GM12892 (cell line): ENCODE results near the gene KIF16B.

Experiments
- DNase-seq: peaks from one replicate; pipeline ENCODE4 v3.0.0; 2011; ENCODE audit not compliant: insufficient read length
- FAIRE-seq: peaks from 2 replicates; lab custom pipeline; 2011; peaks lifted over from hg19 to GRCh38; lab: Jason Lieb, UNC
- POLR2A ChIP-seq: IDR thresholded peaks from 2 replicates; pipeline ENCODE4 v1.6.1; 2011; ENCODE audit warnings: low read depth, low read length, control low read depth
- POLR2AphosphoS5 ChIP-seq: IDR thresholded peaks from 2 replicates; pipeline ENCODE4 v1.6.1; 2011; ENCODE audit warnings: low read depth, low read length, control low read depth
- TAF1 ChIP-seq: IDR thresholded peaks from 2 replicates; pipeline ENCODE4 v1.6.1; 2011; ENCODE audit warnings: low read depth, mild to moderate bottlenecking, control low read depth, low read length, borderline replicate concordance

The KIF16B gene

GRCh38 chr20:16368645-16369292 is 204.5 kb downstream of the KIF16B start:
- TF ChIP-seq POLR2AphosphoS5 (no peak), POLR2A (no peak), TAF1 (no peak)
- DNase-seq (no peak), FAIRE-seq (no peak)

DNA sequence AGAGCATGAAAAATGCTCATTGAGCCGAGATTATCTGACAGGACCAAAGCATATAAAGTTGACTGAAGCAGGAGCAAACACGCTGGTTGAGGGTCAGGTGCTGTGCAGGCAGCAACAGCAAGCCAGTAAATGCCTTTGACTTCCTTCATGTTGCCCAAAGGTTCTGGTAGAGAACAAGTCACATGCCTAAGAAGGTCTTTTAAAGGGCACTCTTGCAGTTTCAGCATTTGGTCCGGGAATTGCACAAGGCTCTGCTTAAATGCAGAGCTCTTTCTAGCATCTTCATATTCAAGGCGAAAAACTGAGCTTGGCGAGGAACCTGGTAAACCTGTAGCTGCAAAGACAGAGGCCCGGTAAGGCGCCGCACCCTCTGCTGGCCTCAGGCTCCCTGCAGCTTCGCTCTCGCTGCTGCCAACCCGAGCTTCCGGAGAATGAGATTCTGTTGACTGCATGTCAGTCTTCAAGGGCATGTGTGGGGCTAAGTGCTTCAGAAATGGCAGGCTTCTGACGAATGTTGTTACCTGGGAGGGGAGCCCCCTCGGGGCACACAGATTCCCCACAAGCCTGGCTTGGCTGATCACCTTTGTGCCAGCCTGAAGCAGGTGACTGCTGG is 205.2 kb downstream of the KIF16B start:
- TF ChIP-seq POLR2A (no peak), TAF1 (no peak), POLR2AphosphoS5 (no peak)
- FAIRE-seq: no peak
- no peak for DNase-seq

DNA sequence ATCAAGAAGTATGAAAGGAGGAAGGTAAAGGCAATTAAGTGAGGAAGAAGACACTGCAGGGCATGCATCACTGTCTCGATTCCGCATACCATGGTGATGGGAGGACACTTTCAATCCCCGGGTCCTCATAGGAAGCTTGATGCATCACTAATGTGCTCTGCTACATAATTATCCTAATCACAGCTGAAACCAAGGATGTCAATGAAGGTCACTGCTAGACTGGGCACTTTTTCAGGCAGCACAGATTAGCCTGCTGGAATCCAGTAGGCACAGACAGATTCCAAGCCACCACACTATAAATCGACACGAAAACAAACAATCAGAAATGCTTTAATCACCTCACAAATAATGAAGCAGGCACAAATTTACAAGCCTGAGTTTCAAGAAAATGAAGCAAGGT is 206.7 kb downstream of the KIF16B start:
- no peak for FAIRE-seq
- no peak for DNase-seq
- no peak for TF ChIP-seq POLR2AphosphoS5
- no peak for TF ChIP-seq TAF1
- no peak for TF ChIP-seq POLR2A

GRCh38 chr20:16364320-16364687 is 208.9 kb downstream of the KIF16B start:
- no peak for FAIRE-seq
- TF ChIP-seq TAF1: no peak
- no peak for TF ChIP-seq POLR2A
- TF ChIP-seq POLR2AphosphoS5: no peak
- no peak for DNase-seq

DNA sequence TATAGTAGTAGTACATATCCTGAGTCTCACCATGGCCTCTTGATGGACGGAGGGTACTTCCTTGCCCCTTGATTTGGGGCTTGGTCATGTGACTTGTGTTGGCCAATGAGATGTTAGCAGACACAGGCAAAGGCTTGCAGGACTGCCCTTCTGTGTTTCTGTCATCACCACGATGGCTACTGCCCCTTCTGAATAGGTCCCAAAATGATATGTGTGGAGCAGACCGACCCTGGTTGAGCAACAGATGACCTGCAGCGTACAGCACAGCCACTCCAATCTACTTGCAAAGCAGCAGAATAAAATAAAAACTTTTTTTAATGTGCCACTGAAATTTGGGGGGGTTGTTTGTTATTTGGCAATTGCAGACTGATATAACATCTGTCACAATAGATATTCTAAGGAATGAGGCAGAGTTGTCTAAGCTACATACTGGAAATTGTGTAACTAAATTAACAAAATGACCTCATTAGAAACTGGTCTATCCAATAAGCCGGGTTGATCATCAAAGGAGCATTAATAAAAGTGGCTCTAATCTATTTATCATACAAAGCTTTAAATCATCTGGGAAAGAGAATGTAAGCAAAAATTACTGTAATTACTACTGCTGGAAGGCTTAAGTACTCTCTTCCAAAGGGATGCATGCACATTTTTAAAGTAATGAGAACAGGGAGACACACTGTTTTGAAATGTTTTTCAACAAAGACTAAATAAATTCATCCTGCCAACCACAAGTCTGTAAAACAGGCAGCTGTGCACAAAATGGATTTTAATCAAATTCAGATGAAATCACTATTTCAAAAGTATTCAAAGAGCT is 209.5 kb downstream of the KIF16B start:
- DNase-seq (no peak), FAIRE-seq (no peak)
- TF ChIP-seq POLR2A (no peak), TAF1 (no peak), POLR2AphosphoS5 (no peak)

DNA sequence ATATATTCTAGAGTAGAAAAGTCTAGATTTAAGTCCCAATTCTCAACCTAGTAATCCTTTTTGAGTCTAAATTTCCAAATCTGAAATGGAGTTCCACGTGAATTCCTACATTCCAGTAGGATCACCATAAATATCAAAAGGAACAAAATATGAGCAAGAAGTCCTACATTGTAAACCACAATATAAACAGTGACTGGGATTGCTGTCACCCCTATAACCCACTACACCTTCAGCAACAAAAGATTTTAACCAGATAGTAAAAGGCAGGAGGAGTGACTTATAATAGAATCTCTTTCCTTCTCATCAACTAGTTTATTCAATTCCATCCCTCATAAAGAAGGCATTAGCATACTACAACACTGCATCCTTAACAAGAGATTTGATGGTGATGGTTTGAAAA is 210.6 kb downstream of the KIF16B start:
- no peak for TF ChIP-seq POLR2A
- TF ChIP-seq POLR2AphosphoS5: no peak
- TF ChIP-seq TAF1: no peak
- FAIRE-seq (no peak), DNase-seq (no peak)

- DNase-seq: no peak
- no peak for FAIRE-seq
- TF ChIP-seq TAF1: no peak
- no peak for TF ChIP-seq POLR2A
- no peak for TF ChIP-seq POLR2AphosphoS5
These were observed 212.6 kb downstream of the KIF16B start for GRCh38 chr20:16360668-16361067.

- TF ChIP-seq POLR2A (no peak), TAF1 (no peak), POLR2AphosphoS5 (no peak)
- no peak for DNase-seq
- FAIRE-seq: no peak
These were observed 219.8 kb downstream of the KIF16B start for GRCh38 chr20:16353417-16353781.

- FAIRE-seq (no peak), DNase-seq (no peak)
- TF ChIP-seq POLR2AphosphoS5 (no peak), POLR2A (no peak), TAF1 (no peak)
These were observed 220.4 kb downstream of the KIF16B start for GRCh38 chr20:16352751-16353416.

DNA sequence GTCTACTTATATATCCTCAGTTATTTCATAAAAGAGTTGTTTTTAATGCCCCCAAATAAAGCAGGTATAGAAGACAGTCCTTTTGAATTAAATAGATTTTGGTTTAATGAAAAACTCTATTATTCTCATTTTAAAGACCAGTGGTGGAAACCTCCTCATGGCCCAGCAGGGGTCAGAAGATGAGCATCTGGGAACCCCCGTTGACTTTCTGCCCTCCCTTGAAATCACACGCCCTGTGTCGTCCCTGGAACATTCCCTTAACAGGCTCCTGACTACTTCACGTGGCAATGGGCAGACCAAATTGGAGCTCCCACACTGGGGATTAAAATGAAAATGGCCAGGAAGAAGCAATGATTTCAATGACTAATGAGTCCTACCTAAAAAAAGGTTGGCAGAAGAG is 220.9 kb downstream of the KIF16B start:
- FAIRE-seq (no peak), DNase-seq (no peak)
- TF ChIP-seq POLR2AphosphoS5 (no peak), TAF1 (no peak), POLR2A (no peak)

DNA sequence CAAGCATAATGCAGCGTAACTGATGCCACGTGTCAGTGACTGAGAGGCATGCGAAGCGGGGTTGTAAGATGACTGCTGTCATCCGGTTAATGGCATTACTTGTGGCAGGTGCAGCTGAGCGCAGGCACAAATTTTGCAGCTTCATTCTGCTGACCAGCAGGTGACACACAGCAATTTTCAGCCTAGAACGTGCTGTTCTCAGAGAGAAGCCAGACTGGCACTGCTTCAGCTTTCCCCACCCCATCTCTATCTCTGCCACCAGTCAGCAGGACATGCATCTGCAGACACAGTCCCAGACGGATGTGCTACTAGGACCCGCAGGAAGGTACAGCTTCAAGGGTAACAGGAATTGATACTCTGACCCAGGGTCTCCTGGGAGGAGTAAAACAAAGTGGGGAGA is 221.8 kb downstream of the KIF16B start:
- FAIRE-seq (no peak), DNase-seq (no peak)
- no peak for TF ChIP-seq POLR2A
- TF ChIP-seq TAF1: no peak
- no peak for TF ChIP-seq POLR2AphosphoS5
